IMR-90 (cell line): Measurements from ENCODE around the gene EML4. TPM values are rescaled to one million over a fixed set of nuclear protein-coding genes. Genes with fewer than 3 reads are reported as not detected.

Experiments
- ATAC-seq: fragments of 200-7000 bp; cut with Tn5 transposase; 2 replicates; pipeline ENCODE4 v1.9.1; 2020; ENCODE audit warnings: low read depth, mild to moderate bottlenecking, moderate library complexity
- BruUV-seq: library from RNA; stranded (reverse); fragments of 400-500 nt; replicated peaks from 2 replicates; lab custom pipeline; 2021; lab: Mats Ljungman, UMichigan
- CTCF ChIA-PET: fragments of 300-600 bp; formaldehyde crosslinking; extraction: SDS; loops from one replicate; lab custom pipeline; 2021; ENCODE audit warnings: antibody characterized with exemption; lab: Yijun Ruan, JAX
- POLR2A ChIA-PET: fragments of 300-600 bp; sonication (Branson Sonifier 250); formaldehyde crosslinking; loops from one replicate; lab custom pipeline; 2022; ENCODE audit warnings: antibody characterized with exemption; ENCODE audit not compliant: unreplicated experiment; lab: Charles Lee
- DNase-seq: peaks from one replicate; pipeline ENCODE4 v3.0.0; 2013
- H2AFZ ChIP-seq: replicated peaks from 2 replicates; pipeline ENCODE3; 2013; ENCODE audit warnings: low read length, mild to moderate bottlenecking; ENCODE audit not compliant: poor library complexity
- H2AK5ac ChIP-seq: 2 replicates; pipeline ENCODE4 v1.6.1; 2013; ENCODE audit warnings: low read depth, low read length, inconsistent platforms
- H2AK9ac ChIP-seq: replicated peaks from 2 replicates; pipeline ENCODE3; 2013; ENCODE audit warnings: mild to moderate bottlenecking, low read depth, low read length, moderate library complexity; ENCODE audit not compliant: poor library complexity
- H2BK120ac ChIP-seq: 2 replicates; pipeline ENCODE4 v1.6.1; 2013; ENCODE audit warnings: low read depth, low read length, inconsistent platforms
- H2BK15ac ChIP-seq: 3 replicates; pipeline ENCODE4 v1.6.1; 2013; ENCODE audit warnings: low read depth, low read length, inconsistent platforms
- H2BK20ac ChIP-seq: 2 replicates; pipeline ENCODE4 v1.6.1; 2013; ENCODE audit warnings: low read depth, mild to moderate bottlenecking, inconsistent platforms, low read length, moderate library complexity
- H2BK5ac ChIP-seq: 2 replicates; pipeline ENCODE4 v1.6.1; 2013; ENCODE audit warnings: mild to moderate bottlenecking, low read depth, low read length, inconsistent platforms; ENCODE audit not compliant: poor library complexity, severe bottlenecking
- H3K14ac ChIP-seq: replicated peaks from 2 replicates; pipeline ENCODE4 v1.6.1; 2013; ENCODE audit warnings: low read depth, low read length, inconsistent platforms
- H3K18ac ChIP-seq: 2 replicates; pipeline ENCODE4 v1.6.1; 2013; ENCODE audit warnings: low read depth, low read length, control low read depth
- H3K23ac ChIP-seq: 2 replicates; pipeline ENCODE4 v1.6.1; 2013; ENCODE audit warnings: low read depth, low read length, inconsistent platforms
- H3K27ac ChIP-seq: 2 replicates; pipeline ENCODE4 v1.5.1; 2013; ENCODE audit warnings: mild to moderate bottlenecking, control low read depth, low read length; ENCODE audit not compliant: insufficient read depth
- H3K27me3 ChIP-seq: 2 replicates; pipeline ENCODE4 v1.6.1; 2013; ENCODE audit warnings: low read length; ENCODE audit not compliant: control insufficient read depth, insufficient read depth
- H3K36me3 ChIP-seq: 2 replicates; pipeline ENCODE4 v1.6.1; 2013; ENCODE audit warnings: low read length, mixed read lengths; ENCODE audit not compliant: control insufficient read depth, insufficient read depth
- H3K4ac ChIP-seq: 2 replicates; pipeline ENCODE4 v1.6.1; 2013; ENCODE audit warnings: low read depth, low read length, inconsistent platforms
- H3K4me1 ChIP-seq: 2 replicates; pipeline ENCODE4 v1.6.1; 2013; ENCODE audit warnings: low read length, mixed read lengths; ENCODE audit not compliant: control insufficient read depth, insufficient read depth
- H3K4me2 ChIP-seq: 2 replicates; pipeline ENCODE4 v1.6.1; 2013; ENCODE audit warnings: low read depth, mild to moderate bottlenecking, control low read depth, low read length, moderate library complexity
- H3K4me3 ChIP-seq: 2 replicates; pipeline ENCODE4 v1.5.1; 2013; ENCODE audit warnings: low read depth, mild to moderate bottlenecking, control low read depth, low read length, moderate library complexity; ENCODE audit not compliant: insufficient read depth
- H3K56ac ChIP-seq: 2 replicates; pipeline ENCODE4 v1.6.1; 2013; ENCODE audit warnings: low read length, inconsistent platforms; ENCODE audit not compliant: insufficient read depth; ENCODE audit errors: extremely low read depth
- H3K79me1 ChIP-seq, 2 experiments: 2 replicates each; pipeline ENCODE4 v1.6.1; 2013; ENCODE audit warnings: low read length in 2 of 2, inconsistent platforms in 1 of 2, low read depth in 1 of 2
- H3K9ac ChIP-seq: 2 replicates; pipeline ENCODE4 v1.6.1; 2013; ENCODE audit warnings: low read depth, low read length, control low read depth
- H3K9me1 ChIP-seq: 2 replicates; pipeline ENCODE4 v1.6.1; 2013; ENCODE audit warnings: low read length, inconsistent platforms; ENCODE audit not compliant: insufficient read depth
- H3K9me3 ChIP-seq: 2 replicates; pipeline ENCODE4 v1.6.1; 2013; ENCODE audit warnings: low read length; ENCODE audit not compliant: control insufficient read depth, insufficient read depth
- H4K20me1 ChIP-seq: 2 replicates; pipeline ENCODE4 v1.6.1; 2013; ENCODE audit warnings: low read length, inconsistent platforms; ENCODE audit not compliant: insufficient read depth
- H4K5ac ChIP-seq: 2 replicates; pipeline ENCODE4 v1.6.1; 2013; ENCODE audit warnings: mild to moderate bottlenecking, low read depth, low read length, control low read depth
- H4K8ac ChIP-seq, 2 experiments: 2 replicates each; pipeline ENCODE4 v1.6.1; 2013; ENCODE audit warnings: low read depth in 2 of 2, low read length in 2 of 2, control low read depth in 1 of 2, inconsistent platforms in 1 of 2
- H4K91ac ChIP-seq: 2 replicates; pipeline ENCODE4 v1.6.1; 2013; ENCODE audit warnings: low read depth, low read length, inconsistent platforms; ENCODE audit not compliant: insufficient read depth
- RAD21 ChIP-seq: IDR thresholded peaks from 2 replicates; pipeline ENCODE4 v1.6.1; 2012; ENCODE audit warnings: low read length, improper control_type of control experiment
- WGBS, 2 experiments: methylation state at CpG; one replicate each; pipeline versions ENCODE4 v1.1.5 to v1.1.7; 2013; ENCODE audit warnings: missing lambda C conversion rate in 2 of 2; ENCODE audit not compliant: insufficient read length in 1 of 2; ENCODE audit errors: extremely low coverage in 2 of 2; 5-methylcytosine and 5-hydroxymethylcytosine counted together
- dilution Hi-C: fragments of 300-500 bp; cut with HindIII; formaldehyde crosslinking; loops from one replicate; pipeline ENCODE4 v1.14.3; 2018; ENCODE audit warnings: low sequenced_read_pairs; ENCODE audit not compliant: unreplicated experiment
- in situ Hi-C: fragments of 300-500 bp; cut with MboI; formaldehyde crosslinking; loops from 3 replicates; pipeline ENCODE4 v1.14.3; 2019; ENCODE audit warnings: low sequenced_read_pairs, inconsistent platforms, mixed read lengths
- intact Hi-C: fragments of 100-400 bp; cut with micrococcal nuclease; formaldehyde crosslinking; loops from 2 replicates; pipeline ENCODE4 v1.10.0; 2022
- polyA plus RNA-seq, 3 experiments: library from polyadenylated mRNA; depleted of rRNA; stranded (reverse); fragments of >200 nt; gene quantifications; 2 replicates each; pipeline ENCODE4 v1.2.3, GENCODE V29; 2012; ENCODE audit warnings: low replicate concordance in 1 of 3
- total RNA-seq: library from RNA; depleted of rRNA; stranded (reverse); fragments of >200 nt; gene quantifications from 2 replicates; pipeline ENCODE4 v1.2.3, GENCODE V29; 2012
- TF ChIP-seq, protein P1 (sequence below): fragments of 150-350 bp; IDR thresholded peaks from 2 replicates; pipeline ENCODE4 v1.6.1; 2016; ENCODE audit warnings: low read depth, mild to moderate bottlenecking, low read length, moderate library complexity, borderline replicate concordance

Gene EML4
- total and polyA plus RNA-seq, 2 of the 4 experiments (the other 2 are of a cell fraction), result 29.7 to 73.7 TPM

DNA sequence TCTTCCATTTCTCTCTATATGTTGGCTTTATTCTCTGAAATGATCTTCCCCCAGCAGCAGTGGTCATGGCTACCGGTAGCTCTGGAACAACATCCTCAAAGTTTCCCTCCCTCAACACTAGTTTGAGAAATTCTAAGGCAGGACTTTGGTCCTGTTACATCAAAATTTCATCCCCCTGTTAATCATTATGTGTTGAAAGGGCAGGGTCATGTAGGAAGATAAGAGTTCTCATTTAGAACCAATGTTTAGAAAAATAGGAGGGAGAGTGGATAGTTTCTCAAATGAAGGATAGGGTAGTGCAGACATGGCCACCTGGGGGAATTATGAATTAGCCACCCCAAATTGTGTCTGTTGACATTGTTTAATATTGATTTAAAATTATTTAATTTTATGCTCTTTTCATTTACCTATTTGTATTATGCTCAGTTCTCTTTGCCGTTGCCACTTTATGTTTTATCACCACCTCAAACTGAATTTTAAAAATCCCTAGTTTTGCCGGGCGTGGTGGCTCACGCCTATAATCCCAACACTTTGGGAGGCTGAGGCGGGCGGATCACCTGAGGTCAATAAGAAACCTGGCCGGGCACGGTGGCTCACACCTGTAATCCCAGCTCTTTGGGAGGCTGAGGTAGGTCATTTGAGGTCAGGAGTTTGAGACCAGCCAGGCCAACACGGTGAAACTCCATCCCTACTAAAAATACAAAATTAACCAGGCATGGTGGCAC is 22.3 kb downstream of the EML4 start:
- in situ Hi-C loops, result no loop called here
- H3K36me3 ChIP-seq, result no peaks in the 10 kb centered on the region
- peaks cover 7% of the 10 kb centered on the region; the same call in 1 of the 2 replicates for H4K20me1 ChIP-seq
- WGBS, 2 experiments, result no CpG with 5 or more reads among the region's 10 CpGs
- H2AFZ ChIP-seq, result no peak overlapping the region
- H2BK120ac ChIP-seq, result no peak overlapping the region
- H3K4me2 ChIP-seq, result no peak overlapping the region
- H3K27me3 ChIP-seq, result no peaks in the 10 kb centered on the region
- H3K9ac ChIP-seq, result no peak overlapping the region
- H3K18ac ChIP-seq, result 0 out of 2 replicates have a peak overlapping the region, but pooled peaks have one; percentile 52
- no peak overlapping the region for H2AK5ac ChIP-seq
- H3K23ac ChIP-seq, result no peak overlapping the region
- DNase-seq, result no peak
- no peak overlapping the region for H3K56ac ChIP-seq
- dilution Hi-C loops, result no loop called here
- no peak overlapping the region for H2BK15ac ChIP-seq
- ChIA-PET CTCF (no interaction called here), POLR2A (no interaction called here)
- H3K14ac ChIP-seq, result no peak overlapping the region
- H3K79me1 ChIP-seq, result peaks cover 17 to 74% of the 10 kb centered on the region in 2 experiments
- no peak overlapping the region for H4K5ac ChIP-seq
- H4K8ac ChIP-seq, result no peak overlapping the region
- no peak overlapping the region for H4K91ac ChIP-seq
- BruUV-seq, result no TSS peak
- intact Hi-C loops, result no loop called here
- TF ChIP-seq, protein P1, sequence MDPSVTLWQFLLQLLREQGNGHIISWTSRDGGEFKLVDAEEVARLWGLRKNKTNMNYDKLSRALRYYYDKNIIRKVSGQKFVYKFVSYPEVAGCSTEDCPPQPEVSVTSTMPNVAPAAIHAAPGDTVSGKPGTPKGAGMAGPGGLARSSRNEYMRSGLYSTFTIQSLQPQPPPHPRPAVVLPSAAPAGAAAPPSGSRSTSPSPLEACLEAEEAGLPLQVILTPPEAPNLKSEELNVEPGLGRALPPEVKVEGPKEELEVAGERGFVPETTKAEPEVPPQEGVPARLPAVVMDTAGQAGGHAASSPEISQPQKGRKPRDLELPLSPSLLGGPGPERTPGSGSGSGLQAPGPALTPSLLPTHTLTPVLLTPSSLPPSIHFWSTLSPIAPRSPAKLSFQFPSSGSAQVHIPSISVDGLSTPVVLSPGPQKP, result no peak
- TF ChIP-seq RAD21, result no peak
- no peak overlapping the region for H2BK20ac ChIP-seq
- H3K4ac ChIP-seq, result peak overlapping the region; percentile 41; the same call in 1 of the 2 replicates
- H2AK9ac ChIP-seq, result no peak overlapping the region
- no peak overlapping the region for H2BK5ac ChIP-seq
- H3K9me3 ChIP-seq, result no peaks in the 10 kb centered on the region
- ATAC-seq, result no peak
- H3K27ac ChIP-seq, result no peak overlapping the region
- peaks cover 11% of the 10 kb centered on the region for H3K9me1 ChIP-seq
- peaks cover 17% of the 10 kb centered on the region for H3K4me1 ChIP-seq
- no peak overlapping the region for H3K4me3 ChIP-seq
